Measurements from ENCODE around the gene PSAPL1. TPM values are rescaled to one million over a fixed set of nuclear protein-coding genes. Genes with fewer than 3 reads are reported as not detected.

The PSAPL1 gene, protein sequence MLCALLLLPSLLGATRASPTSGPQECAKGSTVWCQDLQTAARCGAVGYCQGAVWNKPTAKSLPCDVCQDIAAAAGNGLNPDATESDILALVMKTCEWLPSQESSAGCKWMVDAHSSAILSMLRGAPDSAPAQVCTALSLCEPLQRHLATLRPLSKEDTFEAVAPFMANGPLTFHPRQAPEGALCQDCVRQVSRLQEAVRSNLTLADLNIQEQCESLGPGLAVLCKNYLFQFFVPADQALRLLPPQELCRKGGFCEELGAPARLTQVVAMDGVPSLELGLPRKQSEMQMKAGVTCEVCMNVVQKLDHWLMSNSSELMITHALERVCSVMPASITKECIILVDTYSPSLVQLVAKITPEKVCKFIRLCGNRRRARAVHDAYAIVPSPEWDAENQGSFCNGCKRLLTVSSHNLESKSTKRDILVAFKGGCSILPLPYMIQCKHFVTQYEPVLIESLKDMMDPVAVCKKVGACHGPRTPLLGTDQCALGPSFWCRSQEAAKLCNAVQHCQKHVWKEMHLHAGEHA
- polyA plus RNA-seq (2013): not detected in 2 replicates

DNA sequence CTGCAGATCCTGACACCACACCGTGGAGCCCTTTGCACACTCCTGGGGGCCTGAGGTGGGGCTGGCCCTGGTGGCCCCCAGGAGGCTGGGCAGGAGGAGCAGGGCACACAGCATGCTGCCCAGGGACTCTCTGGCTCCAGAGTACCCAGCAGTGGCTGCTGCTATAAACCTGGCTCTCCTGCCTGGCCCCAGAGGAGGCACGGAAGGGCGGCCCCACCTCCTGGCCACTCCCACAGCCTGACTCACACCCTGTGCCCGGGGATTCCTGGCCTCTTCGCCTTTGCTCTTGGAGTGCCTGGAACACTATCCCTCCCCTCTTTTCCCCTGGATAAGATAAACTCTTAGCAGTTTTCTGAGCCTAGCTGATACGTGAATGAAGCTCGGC lies at the start of gene PSAPL1:
TSS of gene PSAPL1 (minus strand) at position 165 of the 385 bp plus-strand sequence. CDS start at position 114, 51 bp downstream.
- no peak within 1 kb of the TSS for H3K4me3 ChIP-seq (ENCODE audit: low read depth, low read length)
- H2AK5ac ChIP-seq (ENCODE audit: low read length): no peak within 1 kb of the TSS
- H2BK120ac ChIP-seq (ENCODE audit: insufficient read depth, low read length, poor library complexity): no peak within 1 kb of the TSS
- WGBS (ENCODE audit: extremely low coverage, insufficient coverage, insufficient read length): no CpG with 5 or more reads among the region's 7 CpGs
- no peaks in the 10 kb centered on the region for H3K79me1 ChIP-seq (ENCODE audit: low read length)
- no peak within 1 kb of the TSS for H2BK12ac ChIP-seq (ENCODE audit: low read length)
- H4K91ac ChIP-seq (ENCODE audit: low read depth, low read length): no peak within 1 kb of the TSS
- H3K4me2 ChIP-seq (ENCODE audit: low read length): no peak within 1 kb of the TSS
- peaks cover 0 to 6% of the 10 kb centered on the region in 2 experiments for H3K4me1 ChIP-seq (ENCODE audit: control insufficient read depth in 1 of 2, insufficient read depth in 2 of 2, low read length in 2 of 2)
- H3K79me2 ChIP-seq (ENCODE audit: control insufficient read depth, insufficient read depth, low read length, poor library complexity): no peaks in the 10 kb centered on the region
- H3K18ac ChIP-seq (ENCODE audit: low read length): no peak within 1 kb of the TSS
- peaks cover 1% of the 10 kb centered on the region for H3K9me3 ChIP-seq (ENCODE audit: insufficient read depth, low read depth, low read length)
- H3K14ac ChIP-seq (ENCODE audit: low read length): no peak within 1 kb of the TSS
- H4K12ac ChIP-seq (ENCODE audit: low read depth, low read length): no peak within 1 kb of the TSS
- DNase-seq: peak; percentile 31 to 32
- H2BK5ac ChIP-seq (ENCODE audit: low read depth, low read length, poor library complexity): no peak within 1 kb of the TSS
- no peak within 1 kb of the TSS for H3K27ac ChIP-seq (ENCODE audit: low read depth, low read length)
- H4K8ac ChIP-seq (ENCODE audit: low read depth, low read length): no peak within 1 kb of the TSS
- H2AFZ ChIP-seq (ENCODE audit: insufficient read depth, low read length, poor library complexity): no peak within 1 kb of the TSS
- H3K4ac ChIP-seq (ENCODE audit: low read depth, low read length): no peak within 1 kb of the TSS
- H3K27me3 ChIP-seq (ENCODE audit: insufficient read depth, low read length): no peaks in the 10 kb centered on the region
- H3K23ac ChIP-seq (ENCODE audit: low read length): no peak within 1 kb of the TSS
- H3K9ac ChIP-seq (ENCODE audit: low read length): no peak within 1 kb of the TSS
- no peaks in the 10 kb centered on the region for H3K36me3 ChIP-seq (ENCODE audit: control insufficient read depth in 1 of 2, insufficient read depth in 2 of 2, low read length in 2 of 2)

GRCh38 chr4:7481227-7481626 lies 46.5 kb upstream of the PSAPL1 start:
- H4K12ac ChIP-seq (ENCODE audit: low read depth, low read length): no peak overlapping the region
- H2AFZ ChIP-seq (ENCODE audit: insufficient read depth, low read length, poor library complexity): no peak overlapping the region
- no peaks in the 10 kb centered on the region for H3K79me2 ChIP-seq (ENCODE audit: control insufficient read depth, insufficient read depth, low read length, poor library complexity)

DNA sequence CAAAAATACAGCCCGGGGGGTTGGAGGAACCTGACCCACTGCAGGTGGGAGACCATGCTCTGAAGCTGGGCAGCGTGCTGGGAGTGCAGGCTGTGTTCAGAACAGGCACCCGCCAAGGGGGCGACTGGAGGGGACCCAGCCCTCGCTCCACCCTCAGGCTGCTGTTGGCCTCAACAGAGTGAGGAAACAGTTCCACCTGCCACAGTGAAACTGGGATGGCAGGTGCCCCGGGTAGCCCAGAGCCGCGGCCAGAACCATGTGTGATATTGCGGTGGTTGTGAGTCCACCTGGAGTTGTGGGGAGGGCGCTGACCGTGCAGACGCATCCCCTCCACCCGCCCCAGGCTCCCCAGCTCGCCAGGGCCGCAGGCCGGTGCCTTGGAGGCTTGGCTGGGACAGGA lies 45.7 kb upstream of the PSAPL1 start:
- Histone ChIP-seq H3K9me3 (ENCODE audit: insufficient read depth, low read depth, low read length) (peaks cover 9% of the 10 kb centered on the region), H3K27me3 (ENCODE audit: insufficient read depth, low read length) (no peaks in the 10 kb centered on the region), H3K23ac (ENCODE audit: low read length) (no peak overlapping the region), H3K79me2 (ENCODE audit: control insufficient read depth, insufficient read depth, low read length, poor library complexity) (no peaks in the 10 kb centered on the region), H2BK5ac (ENCODE audit: low read depth, low read length, poor library complexity) (no peak overlapping the region), H4K12ac (ENCODE audit: low read depth, low read length) (no peak overlapping the region), H3K4ac (ENCODE audit: low read depth, low read length) (no peak overlapping the region), H2AK5ac (ENCODE audit: low read length) (no peak overlapping the region), H4K8ac (ENCODE audit: low read depth, low read length) (no peak overlapping the region), H2AFZ (ENCODE audit: insufficient read depth, low read length, poor library complexity) (no peak overlapping the region), H3K14ac (ENCODE audit: low read length) (no peak overlapping the region), H3K36me3 (ENCODE audit: control insufficient read depth in 1 of 2, insufficient read depth in 2 of 2, low read length in 2 of 2) (no peaks in the 10 kb centered on the region), H3K4me3 (ENCODE audit: low read depth, low read length) (no peak overlapping the region), H3K4me2 (ENCODE audit: low read length) (no peak overlapping the region), H4K91ac (ENCODE audit: low read depth, low read length) (no peak overlapping the region), H2BK12ac (ENCODE audit: low read length) (no peak overlapping the region), H3K18ac (ENCODE audit: low read length) (no peak overlapping the region), H3K9ac (ENCODE audit: low read length) (no peak overlapping the region), H3K79me1 (ENCODE audit: low read length) (no peaks in the 10 kb centered on the region), H3K27ac (ENCODE audit: low read depth, low read length) (no peak overlapping the region), H3K4me1 (ENCODE audit: control insufficient read depth in 1 of 2, insufficient read depth in 2 of 2, low read length in 2 of 2) (peaks cover 4% of the 10 kb centered on the region in 2 experiments), H2BK120ac (ENCODE audit: insufficient read depth, low read length, poor library complexity) (no peak overlapping the region)
- WGBS (ENCODE audit: extremely low coverage, insufficient coverage, insufficient read length): no CpG with 5 or more reads among the region's 16 CpGs
- DNase-seq: no peak

More at GRCh38 chr4:7481227-7481626, 46.5 kb upstream of the PSAPL1 start:
- no peak overlapping the region for H3K4me2 ChIP-seq (ENCODE audit: low read length)
- no peak overlapping the region for H3K14ac ChIP-seq (ENCODE audit: low read length)
- no peak overlapping the region for H2BK12ac ChIP-seq (ENCODE audit: low read length)
- H3K4me1 ChIP-seq (ENCODE audit: control insufficient read depth in 1 of 2, insufficient read depth in 2 of 2, low read length in 2 of 2): peaks cover 4% of the 10 kb centered on the region in 2 experiments
- no peak overlapping the region for H3K23ac ChIP-seq (ENCODE audit: low read length)
- no peak overlapping the region for H3K27ac ChIP-seq (ENCODE audit: low read depth, low read length)
- H3K4ac ChIP-seq (ENCODE audit: low read depth, low read length): no peak overlapping the region
- H2BK120ac ChIP-seq (ENCODE audit: insufficient read depth, low read length, poor library complexity): no peak overlapping the region
- H3K4me3 ChIP-seq (ENCODE audit: low read depth, low read length): no peak overlapping the region
- peaks cover 9% of the 10 kb centered on the region for H3K9me3 ChIP-seq (ENCODE audit: insufficient read depth, low read depth, low read length)
- WGBS (ENCODE audit: extremely low coverage, insufficient coverage, insufficient read length): no CpG with 5 or more reads among the region's 14 CpGs
- H3K79me1 ChIP-seq (ENCODE audit: low read length): no peaks in the 10 kb centered on the region
- H2BK5ac ChIP-seq (ENCODE audit: low read depth, low read length, poor library complexity): no peak overlapping the region
- no peak overlapping the region for H3K9ac ChIP-seq (ENCODE audit: low read length)
- H2AK5ac ChIP-seq (ENCODE audit: low read length): no peak overlapping the region
- H3K36me3 ChIP-seq (ENCODE audit: control insufficient read depth in 1 of 2, insufficient read depth in 2 of 2, low read length in 2 of 2): no peaks in the 10 kb centered on the region
- H4K8ac ChIP-seq (ENCODE audit: low read depth, low read length): no peak overlapping the region
- no peak for DNase-seq
- no peak overlapping the region for H4K91ac ChIP-seq (ENCODE audit: low read depth, low read length)
- H3K18ac ChIP-seq (ENCODE audit: low read length): no peak overlapping the region
- H3K27me3 ChIP-seq (ENCODE audit: insufficient read depth, low read length): no peaks in the 10 kb centered on the region

- H3K9me3 ChIP-seq (ENCODE audit: insufficient read depth, low read depth, low read length): peaks cover 11% of the 10 kb centered on the region
- H2AFZ ChIP-seq (ENCODE audit: insufficient read depth, low read length, poor library complexity): no peak overlapping the region
- peaks cover 0 to 4% of the 10 kb centered on the region in 2 experiments for H3K4me1 ChIP-seq (ENCODE audit: control insufficient read depth in 1 of 2, insufficient read depth in 2 of 2, low read length in 2 of 2)
- no peak overlapping the region for H3K18ac ChIP-seq (ENCODE audit: low read length)
- H3K4ac ChIP-seq (ENCODE audit: low read depth, low read length): no peak overlapping the region
- no peak for DNase-seq
- no peak overlapping the region for H2BK5ac ChIP-seq (ENCODE audit: low read depth, low read length, poor library complexity)
- H3K23ac ChIP-seq (ENCODE audit: low read length): no peak overlapping the region
- H3K27me3 ChIP-seq (ENCODE audit: insufficient read depth, low read length): no peaks in the 10 kb centered on the region
- H3K27ac ChIP-seq (ENCODE audit: low read depth, low read length): no peak overlapping the region
- no peaks in the 10 kb centered on the region for H3K79me2 ChIP-seq (ENCODE audit: control insufficient read depth, insufficient read depth, low read length, poor library complexity)
- no peak overlapping the region for H3K4me2 ChIP-seq (ENCODE audit: low read length)
- H3K14ac ChIP-seq (ENCODE audit: low read length): no peak overlapping the region
- no peaks in the 10 kb centered on the region for H3K79me1 ChIP-seq (ENCODE audit: low read length)
- H4K12ac ChIP-seq (ENCODE audit: low read depth, low read length): no peak overlapping the region
- H4K91ac ChIP-seq (ENCODE audit: low read depth, low read length): no peak overlapping the region
- H3K9ac ChIP-seq (ENCODE audit: low read length): no peak overlapping the region
- no peaks in the 10 kb centered on the region for H3K36me3 ChIP-seq (ENCODE audit: control insufficient read depth in 1 of 2, insufficient read depth in 2 of 2, low read length in 2 of 2)
- no CpG with 5 or more reads among the region's 11 CpGs for WGBS (ENCODE audit: extremely low coverage, insufficient coverage, insufficient read length)
- no peak overlapping the region for H2BK120ac ChIP-seq (ENCODE audit: insufficient read depth, low read length, poor library complexity)
- no peak overlapping the region for H3K4me3 ChIP-seq (ENCODE audit: low read depth, low read length)
- no peak overlapping the region for H2BK12ac ChIP-seq (ENCODE audit: low read length)
- no peak overlapping the region for H4K8ac ChIP-seq (ENCODE audit: low read depth, low read length)
- no peak overlapping the region for H2AK5ac ChIP-seq (ENCODE audit: low read length)
Measured at GRCh38 chr4:7478665-7479064, 43.9 kb upstream of the PSAPL1 start.
